ENCODE measurements around the gene SLC6A13.

DNA sequence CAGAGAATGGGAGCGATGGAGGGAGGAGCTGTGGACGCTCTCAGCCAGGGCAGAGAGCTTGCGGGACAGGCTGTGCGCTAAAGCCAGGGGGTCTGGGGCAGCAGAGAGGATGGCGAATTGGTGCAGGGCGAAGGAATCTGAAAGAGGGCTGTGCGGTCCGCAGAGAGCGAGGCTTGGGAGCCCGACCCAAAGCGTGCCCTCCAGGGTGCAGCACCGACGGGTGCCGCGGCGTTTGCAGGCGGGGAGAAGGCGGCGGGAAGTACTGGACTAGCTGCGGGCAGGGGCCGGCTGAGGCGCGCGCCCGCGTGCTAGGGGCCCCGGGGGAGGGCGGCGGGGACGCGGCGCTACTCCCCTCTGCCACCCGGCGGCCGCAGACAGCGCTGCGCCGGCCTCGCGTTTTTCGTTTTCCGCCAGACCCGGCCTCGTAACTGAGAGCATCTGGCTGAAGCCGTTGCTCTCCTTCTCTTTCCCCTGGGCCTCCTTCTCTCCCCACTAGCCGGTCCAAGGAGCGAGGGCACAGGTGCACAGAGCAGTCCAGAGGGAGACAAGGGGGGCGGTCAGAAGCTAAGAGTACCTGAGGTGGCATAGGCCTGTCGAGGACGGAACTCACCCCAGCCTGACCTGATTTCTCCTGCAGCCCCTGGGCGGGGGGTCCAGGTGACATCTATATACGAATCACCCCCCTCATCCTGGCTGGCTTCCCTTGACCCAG, 73.6 kb downstream of the SLC6A13 start:
- TF ChIP-seq CTCF (IDR thresholded peaks at IDR 0.05), result peak; percentile 82 to 88 (median 85)
- peak; percentile 19 for TF ChIP-seq POLR2A (IDR thresholded peaks at IDR 0.05)

Measured in right lobe of liver (tissue), 4 donors.